Panc1 (cell line): ENCODE measurements around the gene INVS.

ENCODE experiments used
- POLR2AphosphoS5 ChIP-seq: IDR thresholded peaks from 2 replicates; pipeline ENCODE4 v1.6.1; 2012; ENCODE audit warnings: mild to moderate bottlenecking, low read depth, low read length, moderate library complexity
- SIN3A ChIP-seq: IDR thresholded peaks from 2 replicates; pipeline ENCODE4 v1.6.1; 2012; ENCODE audit warnings: low read depth, mild to moderate bottlenecking, low read length, moderate library complexity, borderline replicate concordance; ENCODE audit not compliant: insufficient read depth
- TCF7L2 ChIP-seq: IDR thresholded peaks from 2 replicates; pipeline ENCODE4 v1.6.1; 2011; ENCODE audit warnings: mild to moderate bottlenecking, low read depth, low read length, inconsistent platforms
- TF ChIP-seq, protein P1 (sequence below): fragments of 450-650 bp; IDR thresholded peaks from 2 replicates; pipeline ENCODE4 v1.5.1; 2017; ENCODE audit warnings: mild to moderate bottlenecking

GRCh38 chr9:100284247-100284646 is 185.2 kb downstream of the INVS start:
- TF ChIP-seq, protein P1, sequence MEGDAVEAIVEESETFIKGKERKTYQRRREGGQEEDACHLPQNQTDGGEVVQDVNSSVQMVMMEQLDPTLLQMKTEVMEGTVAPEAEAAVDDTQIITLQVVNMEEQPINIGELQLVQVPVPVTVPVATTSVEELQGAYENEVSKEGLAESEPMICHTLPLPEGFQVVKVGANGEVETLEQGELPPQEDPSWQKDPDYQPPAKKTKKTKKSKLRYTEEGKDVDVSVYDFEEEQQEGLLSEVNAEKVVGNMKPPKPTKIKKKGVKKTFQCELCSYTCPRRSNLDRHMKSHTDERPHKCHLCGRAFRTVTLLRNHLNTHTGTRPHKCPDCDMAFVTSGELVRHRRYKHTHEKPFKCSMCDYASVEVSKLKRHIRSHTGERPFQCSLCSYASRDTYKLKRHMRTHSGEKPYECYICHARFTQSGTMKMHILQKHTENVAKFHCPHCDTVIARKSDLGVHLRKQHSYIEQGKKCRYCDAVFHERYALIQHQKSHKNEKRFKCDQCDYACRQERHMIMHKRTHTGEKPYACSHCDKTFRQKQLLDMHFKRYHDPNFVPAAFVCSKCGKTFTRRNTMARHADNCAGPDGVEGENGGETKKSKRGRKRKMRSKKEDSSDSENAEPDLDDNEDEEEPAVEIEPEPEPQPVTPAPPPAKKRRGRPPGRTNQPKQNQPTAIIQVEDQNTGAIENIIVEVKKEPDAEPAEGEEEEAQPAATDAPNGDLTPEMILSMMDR: no peak
- TF ChIP-seq POLR2AphosphoS5 (no peak), SIN3A (no peak), TCF7L2 (no peak)
